ENCODE data around the gene RASA3.

- TF ChIP-seq CTCF (IDR thresholded peaks at IDR 0.05; ENCODE audit: low read length) (no peak), EZH2 (optimal IDR thresholded peaks at IDR 0.05; ENCODE audit: low read depth, low read length) (no peak)
Measured at GRCh38 chr13:114015969-114016295, 116.5 kb downstream of the RASA3 start.

Measured in MM.1S (cell line).